Keratinocyte (primary cell): ENCODE measurements around the gene HELLS.

Experiments used
- EZH2 ChIP-seq: IDR thresholded peaks from one replicate; pipeline ENCODE4 v1.6.1; 2012; ENCODE audit warnings: inconsistent platforms, mild to moderate bottlenecking, low read length, moderate library complexity
- TF ChIP-seq, protein P1 (sequence below), 3 experiments: IDR thresholded peaks in 1 of 3; conservative IDR thresholded peaks in 1 of 3; optimal IDR thresholded peaks in 1 of 3; 2 replicates in 2 of 3; 3 replicates in 1 of 3; pipeline versions ENCODE3 to v1.5.1; 2011; ENCODE audit warnings: low read length in 3 of 3, mild to moderate bottlenecking in 3 of 3, moderate library complexity in 2 of 3, control low read depth in 1 of 3, inconsistent platforms in 1 of 3; ENCODE audit not compliant: insufficient read depth in 2 of 3; ENCODE audit errors: extremely low read depth in 1 of 3

DNA sequence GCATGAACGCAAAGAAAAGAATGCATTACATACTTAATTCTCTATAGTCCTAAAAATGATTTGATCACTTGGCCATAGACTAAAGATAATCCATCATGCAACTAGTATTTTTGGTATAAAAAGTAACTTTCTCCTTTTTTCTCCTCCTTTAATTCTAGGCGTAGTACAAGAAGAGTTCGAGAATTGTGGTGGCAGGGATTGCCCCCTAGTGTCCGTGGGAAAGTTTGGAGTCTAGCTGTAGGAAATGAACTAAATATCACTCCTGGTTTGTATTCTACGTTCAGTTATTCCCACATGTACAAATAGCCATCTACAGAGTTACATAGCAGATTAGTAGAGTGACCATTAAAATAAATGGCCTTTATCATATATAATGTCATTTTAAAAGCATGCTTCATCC is 45.5 kb upstream of the HELLS start:
- TF ChIP-seq, protein P1, sequence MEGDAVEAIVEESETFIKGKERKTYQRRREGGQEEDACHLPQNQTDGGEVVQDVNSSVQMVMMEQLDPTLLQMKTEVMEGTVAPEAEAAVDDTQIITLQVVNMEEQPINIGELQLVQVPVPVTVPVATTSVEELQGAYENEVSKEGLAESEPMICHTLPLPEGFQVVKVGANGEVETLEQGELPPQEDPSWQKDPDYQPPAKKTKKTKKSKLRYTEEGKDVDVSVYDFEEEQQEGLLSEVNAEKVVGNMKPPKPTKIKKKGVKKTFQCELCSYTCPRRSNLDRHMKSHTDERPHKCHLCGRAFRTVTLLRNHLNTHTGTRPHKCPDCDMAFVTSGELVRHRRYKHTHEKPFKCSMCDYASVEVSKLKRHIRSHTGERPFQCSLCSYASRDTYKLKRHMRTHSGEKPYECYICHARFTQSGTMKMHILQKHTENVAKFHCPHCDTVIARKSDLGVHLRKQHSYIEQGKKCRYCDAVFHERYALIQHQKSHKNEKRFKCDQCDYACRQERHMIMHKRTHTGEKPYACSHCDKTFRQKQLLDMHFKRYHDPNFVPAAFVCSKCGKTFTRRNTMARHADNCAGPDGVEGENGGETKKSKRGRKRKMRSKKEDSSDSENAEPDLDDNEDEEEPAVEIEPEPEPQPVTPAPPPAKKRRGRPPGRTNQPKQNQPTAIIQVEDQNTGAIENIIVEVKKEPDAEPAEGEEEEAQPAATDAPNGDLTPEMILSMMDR (optimal IDR thresholded peaks at IDR 0.05 in 1 of 3, IDR thresholded peaks at IDR 0.05 in 1 of 3, conservative IDR thresholded peaks at IDR 0.05 in 1 of 3; ENCODE audit: extremely low read depth in 1 of 3, insufficient read depth in 2 of 3, low read length in 3 of 3) = peak in 1 of 3 experiments; percentile 17
- TF ChIP-seq EZH2 = no peak
